Stimulated activated CD4-positive, alpha-beta T cell treated with anti-CD3 and anti-CD28 coated beads, Interleukin-12 subunit alpha, Interleukin-12 subunit beta, amount 100 ng/mL, for 48 hours (primary cell): Measurements from ENCODE around the gene AKR1C1.
"Not testable (repeated sequence)": the region's sequence is repeated elsewhere in the genome, so short reads cannot be mapped to it uniquely, and the experiment has no call there.

Source experiments
- DNase-seq, 3 donors: peaks; one replicate each; pipeline ENCODE4 v3.0.0-alpha.2; 2020; ENCODE audit warnings: low read depth in 2 of 3, low spot score in 1 of 3

Gene AKR1C1

DNA sequence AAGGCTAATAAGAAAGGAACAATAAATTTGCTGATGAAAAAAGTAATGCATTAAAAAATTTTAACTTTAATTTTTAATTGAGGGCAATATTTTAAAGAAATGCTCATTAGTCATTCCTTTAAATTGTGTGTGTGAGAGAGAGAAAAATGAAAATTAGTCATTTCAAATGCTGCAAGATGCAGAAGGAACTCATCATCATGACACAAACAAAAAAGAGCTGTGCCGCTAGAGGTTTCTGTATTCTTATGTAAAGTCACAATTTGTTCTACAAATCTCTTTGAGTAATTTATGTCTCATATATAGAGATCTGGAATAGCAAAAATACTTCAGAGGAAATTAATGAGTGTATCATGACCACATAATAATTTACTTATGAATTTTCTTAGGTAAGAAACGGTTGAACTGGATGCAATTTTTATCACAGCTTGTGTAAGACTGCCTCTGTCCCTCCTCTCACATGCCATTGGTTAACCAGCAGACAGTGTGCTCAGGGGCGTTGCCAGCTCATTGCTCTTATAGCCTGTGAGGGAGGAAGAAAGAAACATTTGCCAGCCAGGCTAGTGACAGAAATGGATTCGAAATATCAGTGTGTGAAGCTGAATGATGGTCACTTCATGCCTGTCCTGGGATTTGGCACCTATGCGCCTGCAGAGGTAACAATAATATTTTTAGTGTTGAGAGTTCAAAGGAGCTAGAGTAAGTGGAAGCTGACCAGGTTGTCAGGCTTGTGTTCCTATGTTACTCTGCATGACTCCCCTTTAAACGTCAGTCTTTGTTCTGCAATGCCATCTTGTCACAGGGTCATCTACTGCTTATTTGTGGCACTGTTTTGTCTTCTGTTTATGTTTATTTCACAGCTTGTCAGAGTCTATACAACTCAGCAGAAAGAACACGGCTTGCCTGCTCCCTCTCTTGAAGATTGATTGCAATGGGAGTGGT lies at the start of gene AKR1C1:
Gene AKR1C1, plus strand, starts transcription at position 540 of the 939 bp plus-strand sequence. Its CDS starts 30 bp downstream, at position 570.
- DNase-seq = not testable (repeated sequence)

DNA sequence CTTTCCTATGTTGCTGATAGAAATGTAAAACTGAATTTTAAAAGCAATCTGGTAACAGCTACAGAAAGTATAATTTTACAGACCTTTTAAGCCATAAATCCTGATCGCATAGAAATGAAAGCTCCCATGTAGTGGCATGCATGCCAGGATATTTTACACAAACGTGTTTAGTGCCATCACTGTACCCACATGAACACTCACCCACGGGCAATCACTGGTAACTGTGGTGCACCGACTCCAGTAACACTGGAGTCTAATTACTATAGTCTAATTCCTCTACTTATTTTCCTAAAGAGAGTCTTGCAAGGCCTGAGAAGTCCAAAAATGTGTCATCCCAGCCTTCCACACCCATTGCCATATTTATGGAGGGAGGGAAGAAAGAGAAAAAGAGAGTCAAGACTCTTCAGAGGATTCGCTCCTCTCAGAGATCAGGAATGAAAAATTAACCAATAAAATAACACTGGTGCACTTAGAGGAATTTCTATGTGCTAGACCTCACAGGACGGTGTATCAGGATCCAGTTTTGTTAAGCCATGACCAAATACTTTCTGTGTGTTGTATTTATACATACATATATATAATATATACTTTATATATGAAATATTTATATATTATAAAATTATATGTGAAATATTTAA lies 48.9 kb upstream of the AKR1C1 start:
- DNase-seq = no peak

DNA sequence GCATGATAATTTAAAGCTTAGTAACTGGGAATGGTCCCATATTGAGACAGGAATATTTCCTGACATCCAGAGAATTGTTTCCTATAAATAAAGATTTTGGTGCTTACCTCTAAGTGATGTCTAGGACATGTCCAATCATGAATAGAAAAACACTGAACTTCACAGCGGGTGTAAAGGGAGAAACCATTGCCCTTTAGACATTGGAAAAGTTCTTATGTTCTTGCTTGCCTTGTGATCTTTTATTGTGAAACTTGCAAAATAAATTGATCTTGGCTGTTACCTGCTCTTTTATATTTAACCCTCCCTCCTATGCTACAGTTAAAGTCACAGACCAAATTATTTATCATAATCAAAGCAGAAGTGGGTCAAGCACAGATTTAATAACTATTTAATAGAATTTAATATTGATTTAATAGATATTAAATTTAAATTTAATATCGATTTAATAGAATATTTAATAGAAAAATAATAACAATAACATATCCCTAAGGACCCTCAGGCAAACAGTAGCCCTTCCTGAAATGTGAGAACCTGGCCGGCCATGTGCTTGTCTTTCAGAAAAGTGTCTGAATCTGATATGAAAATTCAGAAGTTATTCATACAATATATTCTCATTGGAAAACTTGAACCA lies 47.0 kb upstream of the AKR1C1 start:
- no peak for DNase-seq

DNA sequence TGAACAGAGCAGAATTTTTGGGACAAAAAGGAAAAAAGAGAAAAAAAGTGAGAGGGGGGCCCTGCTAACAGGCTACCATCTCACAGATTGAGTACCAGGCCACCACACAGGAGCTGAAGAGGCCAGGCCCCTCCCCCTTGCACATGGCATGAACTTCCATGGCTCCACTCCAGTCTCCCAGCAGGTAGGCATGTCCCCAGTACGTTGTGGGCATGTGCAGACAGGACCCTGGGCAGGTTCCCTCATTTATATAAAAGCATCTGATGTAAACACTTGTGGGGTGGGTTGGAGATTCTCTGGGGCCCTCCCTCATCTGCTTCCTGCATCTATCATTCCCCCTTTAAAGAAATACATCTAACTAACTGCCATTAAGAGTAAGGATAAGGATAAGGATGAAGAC lies 45.0 kb upstream of the AKR1C1 start:
- no peak for DNase-seq

DNA sequence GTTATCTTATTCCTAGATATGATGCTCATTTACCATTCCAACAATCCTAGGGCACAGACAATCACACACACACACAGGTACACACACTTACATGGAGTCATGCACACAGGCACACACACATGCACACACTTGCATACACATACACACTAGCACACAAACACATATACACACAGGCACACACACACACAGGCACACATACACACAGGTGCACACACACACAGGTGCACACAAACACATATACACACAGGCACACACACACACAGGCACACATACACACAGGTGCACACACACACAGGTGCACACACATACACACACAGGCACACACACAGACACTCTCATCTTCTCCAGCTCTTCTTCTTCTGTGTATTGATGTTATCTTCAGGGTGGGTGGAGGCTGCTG lies 38.7 kb upstream of the AKR1C1 start:
- not testable (repeated sequence) for DNase-seq

DNA sequence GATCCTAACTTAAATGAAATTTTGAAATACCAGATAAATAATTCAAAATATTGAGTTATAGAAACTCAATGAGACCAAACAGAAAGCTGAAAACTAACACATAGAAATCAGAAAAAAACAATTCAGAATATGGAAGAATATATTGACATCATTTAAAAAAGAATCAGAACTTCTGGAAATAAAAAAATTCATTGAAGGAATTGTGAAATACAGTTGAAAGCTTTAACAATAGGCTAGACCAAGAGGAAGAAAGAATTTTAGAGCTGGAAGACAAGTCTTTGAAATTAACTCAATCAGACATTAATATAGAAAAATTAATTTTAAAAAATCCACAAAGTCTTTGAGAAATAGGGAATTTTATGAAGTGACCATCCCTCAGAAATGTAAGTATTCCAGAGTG lies 36.8 kb upstream of the AKR1C1 start:
- no peak for DNase-seq

DNA sequence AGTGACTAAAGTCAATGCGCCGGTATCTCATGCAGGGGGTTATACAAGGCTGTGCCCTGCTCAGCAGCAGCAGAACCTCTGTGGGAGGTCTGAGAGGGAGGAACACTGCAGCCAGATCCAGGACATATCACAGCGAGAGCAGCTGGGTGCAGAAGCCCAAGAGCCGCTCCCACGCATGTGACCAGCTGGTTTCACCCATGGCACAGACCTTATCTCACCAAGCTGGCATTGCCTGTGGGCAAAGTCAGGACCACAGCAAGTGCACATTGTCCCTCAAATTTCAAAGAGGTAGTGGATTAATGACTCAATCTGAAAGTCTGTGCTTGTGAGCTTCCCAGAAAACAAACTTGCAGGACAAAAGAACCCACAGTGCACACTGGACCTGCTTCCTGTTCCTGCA lies 31.6 kb upstream of the AKR1C1 start:
- DNase-seq = no peak

DNA sequence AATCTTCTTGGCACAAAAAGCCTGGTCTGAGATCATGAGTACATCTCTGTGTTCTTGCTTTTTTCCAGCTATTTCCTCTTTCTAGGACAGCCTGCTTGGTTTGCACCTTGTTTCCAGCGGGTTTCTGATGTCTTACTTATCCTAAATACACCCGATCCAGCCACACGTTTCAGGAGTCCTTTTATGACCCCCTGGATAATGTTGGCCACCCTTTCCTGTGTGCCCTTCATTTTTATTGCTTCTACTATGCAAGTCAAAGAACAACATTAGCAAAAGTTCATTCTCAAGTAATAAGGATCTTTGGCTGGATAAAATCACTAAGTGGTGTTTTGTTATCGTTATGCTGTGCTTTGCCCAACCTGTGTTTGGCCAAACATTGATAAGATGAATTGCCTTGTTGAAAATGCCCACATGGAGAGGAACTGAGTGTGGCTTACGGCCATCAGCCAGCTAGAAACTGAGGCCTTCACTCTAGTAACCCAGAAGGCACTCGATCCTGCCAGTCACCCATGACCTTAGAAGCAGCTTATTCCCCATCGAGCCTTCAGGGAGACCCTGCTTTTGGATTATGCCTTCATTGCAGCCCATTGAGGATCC lies 28.7 kb upstream of the AKR1C1 start:
- no peak for DNase-seq

DNA sequence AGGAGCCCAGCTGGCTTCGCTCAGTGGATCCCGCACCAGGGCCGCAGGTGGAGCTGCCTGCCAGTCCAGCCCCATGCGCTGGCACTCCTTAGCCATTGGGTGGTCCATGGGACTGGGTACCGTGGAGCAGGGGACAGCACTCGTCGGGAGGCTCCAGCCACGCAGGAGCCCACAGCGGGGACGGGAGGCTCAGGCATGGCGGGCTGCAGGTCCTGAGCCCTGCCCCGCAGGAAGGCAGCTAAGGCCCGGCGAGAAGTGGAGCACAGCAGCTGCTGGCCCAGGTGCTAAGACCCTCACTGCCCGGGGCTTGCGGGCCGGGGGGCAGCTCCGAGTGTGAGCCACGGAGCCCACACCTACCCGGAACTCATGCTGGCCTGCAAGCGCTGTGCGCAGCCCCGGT lies 25.9 kb upstream of the AKR1C1 start:
- DNase-seq = no peak

DNA sequence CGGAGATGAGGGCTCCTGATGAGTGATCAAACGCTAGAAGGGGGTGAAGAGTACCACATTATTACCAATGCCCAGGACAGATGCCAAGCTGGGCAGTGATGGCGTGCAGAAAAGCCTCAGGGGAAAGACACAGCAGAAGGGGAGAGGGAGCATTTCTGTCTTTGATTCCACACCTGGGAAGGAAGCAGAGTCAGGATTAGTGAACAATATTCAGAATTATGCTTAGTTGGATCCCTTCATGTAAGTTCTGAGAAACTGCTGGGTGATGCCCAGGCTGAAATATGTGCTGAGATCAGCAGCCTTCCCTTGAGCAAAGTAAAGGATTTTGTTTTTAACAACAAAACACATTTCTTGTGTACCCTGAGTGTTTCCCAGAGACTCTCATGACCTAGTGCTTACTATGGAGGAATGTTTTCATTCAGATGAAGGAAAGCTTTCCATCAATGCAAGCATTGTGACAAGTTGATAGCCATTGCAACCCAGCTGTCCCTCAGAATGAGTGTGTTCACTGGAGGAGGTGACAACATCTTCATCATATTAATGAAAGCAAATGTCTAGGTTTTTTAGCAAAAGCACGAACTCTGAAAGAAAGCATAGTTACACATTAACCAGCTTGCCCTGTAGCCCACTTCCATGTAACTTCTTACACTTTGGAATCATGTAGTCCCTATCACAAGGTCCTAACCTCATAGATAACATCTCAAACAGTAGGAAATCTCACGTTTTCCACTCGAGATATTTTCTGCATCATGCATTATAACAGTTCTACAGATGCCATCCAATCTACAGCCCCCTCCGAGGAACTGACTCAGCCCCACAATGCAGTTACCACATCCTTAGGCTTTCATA lies 23.8 kb upstream of the AKR1C1 start:
- DNase-seq = no peak

DNA sequence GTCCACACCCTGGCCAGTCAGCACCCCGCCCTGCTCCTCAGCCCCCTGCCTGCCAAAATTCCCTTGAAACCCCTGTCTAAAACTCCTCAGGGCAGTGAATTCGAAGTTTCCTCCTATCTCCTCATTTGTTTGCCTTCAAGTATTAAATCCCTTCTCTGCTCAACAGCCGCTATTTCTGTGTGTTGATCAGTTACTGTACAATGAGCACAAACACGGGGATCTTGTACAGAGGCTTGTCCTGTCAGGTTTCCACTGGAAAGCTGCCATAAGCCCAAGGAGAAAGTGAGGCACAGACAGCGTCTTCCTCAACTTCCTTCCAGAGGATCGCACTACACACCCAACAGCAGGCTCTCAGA lies 23.2 kb upstream of the AKR1C1 start:
- DNase-seq = not testable (repeated sequence)

DNA sequence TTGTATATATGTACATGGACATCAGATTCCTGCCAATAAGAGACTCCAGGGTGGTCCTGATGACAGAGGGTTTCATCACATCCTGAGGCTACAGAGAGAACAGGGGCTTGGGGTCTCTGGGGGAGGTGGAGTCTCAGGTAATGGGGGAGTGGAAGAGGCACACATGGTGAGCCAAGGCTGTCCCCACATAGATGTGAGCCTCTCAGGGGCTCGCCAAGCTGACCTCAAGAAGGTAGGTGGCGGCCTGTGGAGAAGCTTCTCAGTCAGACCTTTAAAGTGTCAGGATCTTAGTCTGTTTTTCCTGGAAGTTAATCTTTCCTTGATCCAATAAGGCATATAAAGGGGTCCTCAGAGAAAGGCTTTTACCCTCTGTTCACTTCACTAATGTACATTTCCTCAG lies 22.3 kb upstream of the AKR1C1 start:
- not testable (repeated sequence) for DNase-seq

DNA sequence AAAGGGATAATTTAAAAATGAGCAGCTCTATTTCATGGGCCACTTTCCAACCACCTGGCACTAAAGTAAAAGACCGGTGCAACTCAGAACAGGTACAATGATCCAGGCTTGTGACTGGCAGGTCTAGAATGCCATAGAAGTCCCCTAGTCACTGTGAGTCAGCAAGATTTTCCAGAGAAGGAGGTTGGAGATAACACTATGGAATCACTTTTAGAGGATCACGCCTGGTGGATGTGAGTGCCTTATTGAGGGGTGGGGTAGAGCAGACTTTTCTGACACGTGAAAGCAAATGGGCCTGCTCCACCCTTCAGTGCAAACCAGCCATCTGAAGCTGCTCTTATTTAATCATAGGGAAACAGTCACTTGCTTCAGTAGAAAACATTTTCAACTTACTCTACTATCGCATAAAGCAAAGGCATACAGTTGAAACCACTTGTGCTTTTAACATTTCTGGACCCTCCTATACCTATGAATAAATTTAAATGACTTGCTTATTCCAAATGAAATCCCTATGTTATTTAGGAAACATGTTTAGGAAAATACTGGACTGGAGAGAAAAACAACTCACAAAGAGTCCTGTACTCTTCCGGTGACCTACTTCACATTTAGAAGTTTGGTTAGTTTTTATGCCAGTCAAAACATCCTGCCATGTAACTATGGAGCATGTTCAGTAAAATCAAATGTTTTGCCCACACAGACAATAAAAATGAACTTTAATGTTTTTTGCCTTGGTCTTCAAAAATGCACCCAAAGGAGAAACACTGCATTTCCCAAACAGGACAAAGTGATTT lies 21.5 kb upstream of the AKR1C1 start:
- DNase-seq = no peak

DNA sequence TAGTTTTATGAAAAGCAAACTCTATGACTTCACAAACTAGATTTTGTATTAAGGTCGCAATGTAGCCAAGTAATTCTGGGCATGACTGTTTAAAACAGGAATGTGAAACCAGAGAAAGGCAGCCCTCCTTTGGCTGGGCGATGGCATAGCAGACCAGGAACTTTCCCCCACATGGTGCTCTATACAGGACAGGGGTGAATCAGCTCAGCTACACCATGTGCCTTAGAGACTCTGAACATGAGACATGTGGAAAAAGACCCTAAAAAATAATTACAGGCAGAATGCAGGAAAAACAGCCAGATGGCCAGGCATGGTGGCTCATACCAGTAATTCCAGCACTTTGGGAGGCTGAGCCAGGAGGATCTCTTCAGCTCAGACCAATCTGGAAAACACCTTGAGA lies 20.3 kb upstream of the AKR1C1 start:
- DNase-seq = not testable (repeated sequence)

DNA sequence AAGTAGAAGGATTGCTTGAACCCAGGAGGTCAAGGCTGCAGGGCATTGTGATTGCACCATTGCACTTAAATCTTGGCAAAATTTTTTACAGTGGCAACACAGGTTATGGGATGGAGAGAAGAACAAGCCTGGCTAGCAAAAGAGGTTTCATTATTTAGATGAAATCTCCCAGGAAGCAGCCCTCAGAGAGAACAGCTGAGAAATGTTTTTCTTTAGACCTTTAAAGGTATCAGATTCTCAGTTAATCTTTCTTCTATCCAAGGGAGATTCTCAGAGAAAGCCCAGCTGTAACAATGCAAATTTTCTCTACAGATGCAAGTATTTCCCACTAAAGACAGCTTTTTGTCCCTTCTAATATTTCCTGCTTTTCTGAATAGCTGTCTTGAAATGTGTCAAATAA lies 19.8 kb upstream of the AKR1C1 start:
- DNase-seq = not testable (repeated sequence)

DNA sequence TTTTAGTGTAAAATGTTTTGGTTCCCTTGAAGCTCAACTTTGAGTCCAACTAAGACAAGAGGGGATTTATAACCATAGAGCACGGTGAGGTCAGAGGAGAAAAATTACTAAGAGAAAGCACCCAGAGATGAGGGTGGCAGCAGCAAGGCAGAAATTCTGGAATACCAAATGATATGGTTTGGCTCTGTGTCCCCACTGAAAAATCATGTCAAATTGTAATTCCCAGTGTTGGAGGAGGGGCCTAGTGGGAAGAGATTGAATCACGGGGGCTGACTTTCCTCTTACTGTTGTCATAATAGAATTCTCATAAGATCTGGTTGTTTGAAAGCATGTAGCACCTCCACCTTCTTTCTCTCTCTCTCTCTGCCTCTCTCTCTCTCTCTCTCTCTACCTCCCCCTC lies 19.4 kb upstream of the AKR1C1 start:
- DNase-seq = no peak

DNA sequence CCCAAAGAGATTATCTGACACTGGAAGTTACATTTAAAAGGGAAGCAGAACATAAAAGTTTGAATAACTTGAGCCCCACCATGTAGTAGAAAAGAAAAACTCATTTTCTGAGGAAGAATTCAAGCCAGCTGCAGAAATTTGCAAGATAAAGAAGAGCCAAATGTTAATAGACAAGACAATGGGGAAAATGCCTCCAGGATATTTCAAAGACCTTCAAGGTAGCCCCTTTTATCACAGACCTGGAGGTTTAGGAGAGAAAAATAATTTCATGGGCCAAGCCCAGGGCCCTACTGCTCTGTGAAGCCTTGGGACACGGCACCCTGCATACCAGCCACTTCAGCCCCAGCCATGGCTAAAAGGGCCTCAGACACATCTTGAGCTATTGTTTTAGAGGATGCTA lies 18.4 kb upstream of the AKR1C1 start:
- DNase-seq = no peak

DNA sequence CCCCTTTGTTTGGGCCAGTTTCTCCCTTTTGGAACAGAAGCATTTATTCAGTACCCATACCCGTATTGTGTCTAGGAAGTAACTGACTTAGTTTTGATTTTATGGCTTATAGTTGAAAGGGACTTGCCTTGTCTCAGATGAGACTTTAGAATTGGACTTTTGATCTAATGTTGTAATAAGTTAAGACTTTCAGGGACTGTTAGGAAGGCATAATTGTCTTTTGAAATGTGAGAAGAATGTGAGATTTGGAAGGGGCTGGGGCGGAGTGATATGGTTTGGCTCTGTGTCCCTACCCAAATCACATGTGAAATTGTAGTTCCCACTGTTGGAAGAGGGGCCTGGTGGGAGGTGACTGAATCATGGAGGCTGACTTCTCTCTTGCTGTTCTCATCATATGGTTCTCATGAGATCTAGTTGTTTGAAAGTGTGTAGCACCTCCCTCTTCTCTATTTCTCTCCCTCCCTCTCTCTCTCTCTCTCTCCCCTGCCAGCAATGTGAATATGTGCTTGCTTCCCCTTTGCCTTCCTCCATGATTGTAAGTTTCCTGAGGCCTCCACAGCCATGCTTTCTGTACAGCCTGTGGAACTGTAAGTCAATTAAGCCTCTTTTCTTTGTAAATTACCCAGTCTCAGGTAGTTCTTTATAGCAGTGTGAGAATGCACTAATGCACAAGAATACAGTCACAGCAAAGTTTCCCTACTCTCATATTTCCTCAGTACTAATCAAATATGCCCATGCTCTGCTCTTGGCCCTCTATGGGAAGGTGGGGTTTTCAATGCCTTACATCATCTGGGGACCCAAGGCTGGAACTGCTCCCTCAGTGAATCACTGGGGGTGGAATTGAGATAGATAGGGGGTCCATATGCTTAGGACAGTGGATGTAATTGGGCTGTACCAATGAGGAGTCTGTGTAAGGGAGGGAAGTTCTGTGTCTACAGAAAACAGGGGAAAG lies 17.2 kb upstream of the AKR1C1 start:
- DNase-seq = no peak
